HEK293 (cell line): Measurements from ENCODE around the gene CECR2.

Experiments used
- CTCF ChIA-PET: fragments of 350-600 bp; formaldehyde crosslinking; extraction: SDS; loops from one replicate; lab custom pipeline; 2021; ENCODE audit warnings: antibody characterized with exemption; lab: Yijun Ruan, JAX
- POLR2A ChIA-PET: fragments of 300-600 bp; formaldehyde crosslinking; extraction: SDS; loops from one replicate; lab custom pipeline; 2020; ENCODE audit warnings: antibody characterized with exemption, inconsistent platforms; lab: Yijun Ruan, JAX
- H3K27ac ChIP-seq: fragments of 200-500 bp; sonication (Bioruptor generic); 2 replicates; pipeline ENCODE4 v1.5.1; 2014; ENCODE audit warnings: low read depth, low read length, control low read depth, inconsistent platforms; ENCODE audit errors: extremely low read depth
- H3K36me3 ChIP-seq, 2 experiments: fragments of 200-500 bp in 1 of 2; sonication (Bioruptor generic) in 1 of 2; 1 replicate in 1 of 2; 2 replicates in 1 of 2; pipeline ENCODE4 v1.5.1; 2014 to 2017; ENCODE audit warnings: inconsistent platforms in 2 of 2, low read length in 2 of 2; ENCODE audit not compliant: control insufficient read depth in 2 of 2, insufficient read depth in 1 of 2
- H3K4me1 ChIP-seq: fragments of 200-500 bp; sonication (Bioruptor generic); 2 replicates; pipeline ENCODE4 v1.5.1; 2014; ENCODE audit warnings: mild to moderate bottlenecking, low read length, inconsistent platforms; ENCODE audit not compliant: control insufficient read depth, insufficient read depth
- H3K4me3 ChIP-seq: 2 replicates; pipeline ENCODE4 v1.5.1; 2011; ENCODE audit warnings: low read depth, mild to moderate bottlenecking, control low read depth, low read length, moderate library complexity
- H3K9me3 ChIP-seq: fragments of 200-500 bp; sonication (Bioruptor generic); 2 replicates; pipeline ENCODE4 v1.5.1; 2014; ENCODE audit warnings: low read depth, low read length, inconsistent platforms; ENCODE audit not compliant: control insufficient read depth, insufficient read depth
- SETDB1 ChIP-seq: IDR thresholded peaks from one replicate; pipeline ENCODE4 v1.6.1; 2017; ENCODE audit warnings: mild to moderate bottlenecking, low read length, moderate library complexity, mixed read lengths; ENCODE audit not compliant: insufficient read length
- TCF7L2 ChIP-seq: IDR thresholded peaks from 2 replicates; pipeline ENCODE4 v1.6.1; 2011; ENCODE audit warnings: low read depth, mild to moderate bottlenecking, inconsistent platforms, low read length, moderate library complexity, borderline replicate concordance
- TRIM28 ChIP-seq: IDR thresholded peaks from 2 replicates; pipeline ENCODE4 v1.6.1; 2011; ENCODE audit warnings: low read length, control low read depth, borderline replicate concordance
- ZNF394 ChIP-seq: fragments of 450-650 bp; formaldehyde crosslinking; IDR thresholded peaks from 2 replicates; pipeline ENCODE4 v1.5.1; 2016; ENCODE audit warnings: missing biosample characterization, missing genetic modification characterization, mild to moderate bottlenecking, moderate library complexity, borderline replicate concordance
- ZNF433 ChIP-seq: fragments of 450-650 bp; formaldehyde crosslinking; IDR thresholded peaks from 2 replicates; pipeline ENCODE4 v1.5.1; 2016; ENCODE audit warnings: missing biosample characterization, missing genetic modification characterization, low read depth
- ZNF558 ChIP-seq: fragments of 450-650 bp; formaldehyde crosslinking; IDR thresholded peaks from 2 replicates; pipeline ENCODE4 v1.5.1; 2016; ENCODE audit warnings: missing biosample characterization, missing genetic modification characterization
- ZNF747 ChIP-seq: fragments of 450-650 bp; formaldehyde crosslinking; IDR thresholded peaks from 2 replicates; pipeline ENCODE4 v1.5.1; 2016; ENCODE audit warnings: missing biosample characterization, missing genetic modification characterization
- ZNF776 ChIP-seq: fragments of 450-650 bp; formaldehyde crosslinking; IDR thresholded peaks from 2 replicates; pipeline ENCODE4 v1.5.0; 2017; ENCODE audit warnings: missing biosample characterization, missing genetic modification characterization, borderline replicate concordance
- TF ChIP-seq, protein P1 (sequence below): fragments of 450-650 bp; formaldehyde crosslinking; IDR thresholded peaks from 2 replicates; pipeline ENCODE4 v1.5.1; 2016; ENCODE audit warnings: missing biosample characterization, missing genetic modification characterization
- TF ChIP-seq, protein P2 (sequence below): fragments of 450-650 bp; formaldehyde crosslinking; IDR thresholded peaks from 2 replicates; pipeline ENCODE4 v1.5.1; 2016; ENCODE audit warnings: missing biosample characterization, missing genetic modification characterization
- TF ChIP-seq, protein P3 (sequence below): fragments of 450-650 bp; formaldehyde crosslinking; IDR thresholded peaks from 2 replicates; pipeline ENCODE4 v1.5.1; 2017; ENCODE audit warnings: missing biosample characterization, missing genetic modification characterization
- TF ChIP-seq, protein P4 (sequence below): fragments of 450-650 bp; formaldehyde crosslinking; IDR thresholded peaks from 2 replicates; pipeline ENCODE4 v1.5.1; 2016; ENCODE audit warnings: missing biosample characterization, missing genetic modification characterization

CECR2 gene

DNA sequence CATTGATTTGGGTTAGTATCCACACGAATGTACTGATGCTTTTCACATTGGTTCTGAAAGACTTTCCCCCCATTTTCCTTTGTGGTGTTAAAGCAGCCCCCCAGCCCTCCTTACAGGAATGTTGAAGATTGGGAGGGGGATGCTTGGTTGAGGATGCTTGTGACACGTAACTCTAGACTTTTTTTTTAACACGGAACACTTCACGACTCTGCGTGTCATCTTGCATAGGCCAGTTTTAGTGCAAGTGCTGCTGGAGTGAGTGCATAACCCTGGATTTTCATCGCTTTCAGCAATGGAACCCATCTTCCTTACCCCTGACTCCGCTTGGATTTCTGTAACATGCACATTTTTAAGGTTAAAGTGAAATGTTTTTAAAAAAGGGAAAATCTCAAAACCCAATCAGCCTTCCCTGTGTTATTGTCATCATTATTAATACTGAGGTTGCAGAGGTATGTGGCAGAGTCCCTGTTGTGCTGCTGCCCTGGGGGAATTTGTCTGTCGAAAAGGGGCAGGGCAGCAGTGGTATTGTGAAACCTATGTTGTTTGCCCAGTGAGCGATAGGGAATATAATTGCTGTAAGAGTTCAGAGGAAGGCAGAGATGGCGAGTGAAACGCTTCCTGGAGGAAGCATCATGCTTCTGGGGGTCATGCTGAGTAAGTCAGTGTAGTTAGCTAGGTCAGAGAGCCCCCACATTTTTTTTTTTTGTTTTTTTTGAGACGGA is 12.1 kb downstream of the CECR2 start (continued):
- TF ChIP-seq ZNF747 (tag by site-specific recombination) = no peak
- TF ChIP-seq, protein P1, sequence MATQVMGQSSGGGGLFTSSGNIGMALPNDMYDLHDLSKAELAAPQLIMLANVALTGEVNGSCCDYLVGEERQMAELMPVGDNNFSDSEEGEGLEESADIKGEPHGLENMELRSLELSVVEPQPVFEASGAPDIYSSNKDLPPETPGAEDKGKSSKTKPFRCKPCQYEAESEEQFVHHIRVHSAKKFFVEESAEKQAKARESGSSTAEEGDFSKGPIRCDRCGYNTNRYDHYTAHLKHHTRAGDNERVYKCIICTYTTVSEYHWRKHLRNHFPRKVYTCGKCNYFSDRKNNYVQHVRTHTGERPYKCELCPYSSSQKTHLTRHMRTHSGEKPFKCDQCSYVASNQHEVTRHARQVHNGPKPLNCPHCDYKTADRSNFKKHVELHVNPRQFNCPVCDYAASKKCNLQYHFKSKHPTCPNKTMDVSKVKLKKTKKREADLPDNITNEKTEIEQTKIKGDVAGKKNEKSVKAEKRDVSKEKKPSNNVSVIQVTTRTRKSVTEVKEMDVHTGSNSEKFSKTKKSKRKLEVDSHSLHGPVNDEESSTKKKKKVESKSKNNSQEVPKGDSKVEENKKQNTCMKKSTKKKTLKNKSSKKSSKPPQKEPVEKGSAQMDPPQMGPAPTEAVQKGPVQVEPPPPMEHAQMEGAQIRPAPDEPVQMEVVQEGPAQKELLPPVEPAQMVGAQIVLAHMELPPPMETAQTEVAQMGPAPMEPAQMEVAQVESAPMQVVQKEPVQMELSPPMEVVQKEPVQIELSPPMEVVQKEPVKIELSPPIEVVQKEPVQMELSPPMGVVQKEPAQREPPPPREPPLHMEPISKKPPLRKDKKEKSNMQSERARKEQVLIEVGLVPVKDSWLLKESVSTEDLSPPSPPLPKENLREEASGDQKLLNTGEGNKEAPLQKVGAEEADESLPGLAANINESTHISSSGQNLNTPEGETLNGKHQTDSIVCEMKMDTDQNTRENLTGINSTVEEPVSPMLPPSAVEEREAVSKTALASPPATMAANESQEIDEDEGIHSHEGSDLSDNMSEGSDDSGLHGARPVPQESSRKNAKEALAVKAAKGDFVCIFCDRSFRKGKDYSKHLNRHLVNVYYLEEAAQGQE (tag by site-specific recombination) = no peak
- TF ChIP-seq, protein P2, sequence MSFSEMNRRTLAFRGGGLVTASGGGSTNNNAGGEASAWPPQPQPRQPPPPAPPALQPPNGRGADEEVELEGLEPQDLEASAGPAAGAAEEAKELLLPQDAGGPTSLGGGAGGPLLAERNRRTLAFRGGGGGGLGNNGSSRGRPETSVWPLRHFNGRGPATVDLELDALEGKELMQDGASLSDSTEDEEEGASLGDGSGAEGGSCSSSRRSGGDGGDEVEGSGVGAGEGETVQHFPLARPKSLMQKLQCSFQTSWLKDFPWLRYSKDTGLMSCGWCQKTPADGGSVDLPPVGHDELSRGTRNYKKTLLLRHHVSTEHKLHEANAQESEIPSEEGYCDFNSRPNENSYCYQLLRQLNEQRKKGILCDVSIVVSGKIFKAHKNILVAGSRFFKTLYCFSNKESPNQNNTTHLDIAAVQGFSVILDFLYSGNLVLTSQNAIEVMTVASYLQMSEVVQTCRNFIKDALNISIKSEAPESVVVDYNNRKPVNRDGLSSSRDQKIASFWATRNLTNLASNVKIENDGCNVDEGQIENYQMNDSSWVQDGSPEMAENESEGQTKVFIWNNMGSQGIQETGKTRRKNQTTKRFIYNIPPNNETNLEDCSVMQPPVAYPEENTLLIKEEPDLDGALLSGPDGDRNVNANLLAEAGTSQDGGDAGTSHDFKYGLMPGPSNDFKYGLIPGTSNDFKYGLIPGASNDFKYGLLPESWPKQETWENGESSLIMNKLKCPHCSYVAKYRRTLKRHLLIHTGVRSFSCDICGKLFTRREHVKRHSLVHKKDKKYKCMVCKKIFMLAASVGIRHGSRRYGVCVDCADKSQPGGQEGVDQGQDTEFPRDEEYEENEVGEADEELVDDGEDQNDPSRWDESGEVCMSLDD (tag by site-specific recombination) = no peak
- TF ChIP-seq ZNF776 (tag by site-specific recombination) = no peak
- TF ChIP-seq ZNF394 (tag by site-specific recombination) = no peak

DNA sequence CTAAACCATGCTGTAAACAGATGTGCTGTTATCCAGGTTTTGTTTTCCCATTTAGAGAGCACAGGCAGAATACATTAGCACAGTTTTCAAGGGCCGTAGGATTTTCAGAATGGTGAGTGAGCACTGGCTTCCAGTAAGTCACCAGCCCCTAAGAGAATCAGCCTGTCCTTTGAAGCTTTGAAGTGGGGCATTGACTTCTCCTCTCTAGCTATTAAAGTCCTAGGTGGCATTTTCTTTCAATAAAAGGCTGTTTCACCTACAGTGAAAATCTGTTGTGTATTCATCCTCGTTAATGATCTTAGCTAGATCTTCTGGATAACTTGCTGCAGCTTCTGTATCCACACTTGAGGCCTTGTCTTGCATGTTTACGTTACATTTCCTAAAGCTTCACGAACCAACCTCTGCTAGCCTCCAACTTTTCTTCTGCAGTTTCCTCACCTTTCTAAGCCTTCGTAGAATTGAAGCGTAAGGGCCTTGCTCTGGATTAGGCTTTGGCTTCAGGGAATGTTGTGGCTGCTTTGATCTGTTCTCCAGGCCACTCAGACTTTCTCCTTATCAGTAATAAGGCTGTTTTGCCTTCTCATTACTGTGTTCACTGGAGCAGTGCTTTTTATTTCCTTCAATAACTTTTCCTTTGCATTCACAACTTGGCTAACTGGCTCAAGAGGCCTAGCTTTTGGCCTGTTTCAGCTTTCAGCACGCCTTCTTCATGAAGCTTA is 15.5 kb downstream of the CECR2 start:
- peaks cover 17% of the 10 kb centered on the region for H3K4me1 ChIP-seq
- ChIA-PET POLR2A (no interaction called here), CTCF (interaction anchor here (3.2 kb wide), 1 partner anchor 213 kb away, joined by 15 read pairs; no protein-coding TSS in a partner anchor)
- H3K4me3 ChIP-seq = no peak overlapping the region
- H3K36me3 ChIP-seq = no peaks in the 10 kb centered on the region; a peak in 1 of 3 replicates
- H3K27ac ChIP-seq = peak overlapping the region; percentile 26; the same call in 1 of the 2 replicates
- TF ChIP-seq, protein P3, sequence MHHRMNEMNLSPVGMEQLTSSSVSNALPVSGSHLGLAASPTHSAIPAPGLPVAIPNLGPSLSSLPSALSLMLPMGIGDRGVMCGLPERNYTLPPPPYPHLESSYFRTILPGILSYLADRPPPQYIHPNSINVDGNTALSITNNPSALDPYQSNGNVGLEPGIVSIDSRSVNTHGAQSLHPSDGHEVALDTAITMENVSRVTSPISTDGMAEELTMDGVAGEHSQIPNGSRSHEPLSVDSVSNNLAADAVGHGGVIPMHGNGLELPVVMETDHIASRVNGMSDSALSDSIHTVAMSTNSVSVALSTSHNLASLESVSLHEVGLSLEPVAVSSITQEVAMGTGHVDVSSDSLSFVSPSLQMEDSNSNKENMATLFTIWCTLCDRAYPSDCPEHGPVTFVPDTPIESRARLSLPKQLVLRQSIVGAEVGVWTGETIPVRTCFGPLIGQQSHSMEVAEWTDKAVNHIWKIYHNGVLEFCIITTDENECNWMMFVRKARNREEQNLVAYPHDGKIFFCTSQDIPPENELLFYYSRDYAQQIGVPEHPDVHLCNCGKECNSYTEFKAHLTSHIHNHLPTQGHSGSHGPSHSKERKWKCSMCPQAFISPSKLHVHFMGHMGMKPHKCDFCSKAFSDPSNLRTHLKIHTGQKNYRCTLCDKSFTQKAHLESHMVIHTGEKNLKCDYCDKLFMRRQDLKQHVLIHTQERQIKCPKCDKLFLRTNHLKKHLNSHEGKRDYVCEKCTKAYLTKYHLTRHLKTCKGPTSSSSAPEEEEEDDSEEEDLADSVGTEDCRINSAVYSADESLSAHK = no peak
- TF ChIP-seq SETDB1 = peak; percentile 78
- TF ChIP-seq TCF7L2 = peak; percentile 83; the same call in 1 of the 2 replicates
- no peak for TF ChIP-seq ZNF433 (tag by site-specific recombination)
- no peak for TF ChIP-seq ZNF558 (tag by site-specific recombination)
- TF ChIP-seq, protein P4, sequence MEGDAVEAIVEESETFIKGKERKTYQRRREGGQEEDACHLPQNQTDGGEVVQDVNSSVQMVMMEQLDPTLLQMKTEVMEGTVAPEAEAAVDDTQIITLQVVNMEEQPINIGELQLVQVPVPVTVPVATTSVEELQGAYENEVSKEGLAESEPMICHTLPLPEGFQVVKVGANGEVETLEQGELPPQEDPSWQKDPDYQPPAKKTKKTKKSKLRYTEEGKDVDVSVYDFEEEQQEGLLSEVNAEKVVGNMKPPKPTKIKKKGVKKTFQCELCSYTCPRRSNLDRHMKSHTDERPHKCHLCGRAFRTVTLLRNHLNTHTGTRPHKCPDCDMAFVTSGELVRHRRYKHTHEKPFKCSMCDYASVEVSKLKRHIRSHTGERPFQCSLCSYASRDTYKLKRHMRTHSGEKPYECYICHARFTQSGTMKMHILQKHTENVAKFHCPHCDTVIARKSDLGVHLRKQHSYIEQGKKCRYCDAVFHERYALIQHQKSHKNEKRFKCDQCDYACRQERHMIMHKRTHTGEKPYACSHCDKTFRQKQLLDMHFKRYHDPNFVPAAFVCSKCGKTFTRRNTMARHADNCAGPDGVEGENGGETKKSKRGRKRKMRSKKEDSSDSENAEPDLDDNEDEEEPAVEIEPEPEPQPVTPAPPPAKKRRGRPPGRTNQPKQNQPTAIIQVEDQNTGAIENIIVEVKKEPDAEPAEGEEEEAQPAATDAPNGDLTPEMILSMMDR (tag by site-specific recombination) = no peak
- peak; percentile 94; the same call in 1 of the 2 replicates for TF ChIP-seq TRIM28
- no peaks in the 10 kb centered on the region for H3K9me3 ChIP-seq
